Upper lobe of left lung (tissue), 6 donors: ENCODE results near the gene BCL2. TPM values are rescaled to one million over a fixed set of nuclear protein-coding genes. Genes with fewer than 3 reads are reported as not detected.

Experiments
- ATAC-seq, 2 donors: fragments of 200-7000 bp; cut with Tn5 transposase; one replicate each; pipeline ENCODE4 v1.9.1; 2022; ENCODE audit warnings: mild to moderate bottlenecking in 2 of 2, moderate library complexity in 2 of 2; ENCODE audit not compliant: low FRiP score in 2 of 2
- DNase-seq, 2 donors: peaks; one replicate each; pipeline ENCODE4 v3.0.0-alpha.2; 2019 to 2020
- H3K27ac ChIP-seq, 4 donors: fragments of 200-600 bp; sonication (generic); one replicate each; pipeline ENCODE4 v1.5.1; 2016 to 2019
- H3K27me3 ChIP-seq, 4 donors: fragments of 200-600 bp; sonication (generic); one replicate each; pipeline ENCODE4 v1.5.1; 2017 to 2019
- H3K36me3 ChIP-seq, 4 donors: fragments of 200-600 bp; sonication (generic); one replicate each; pipeline ENCODE4 v1.5.1; 2016 to 2019
- H3K4me1 ChIP-seq, 4 donors: fragments of 200-600 bp; sonication (generic); one replicate each; pipeline ENCODE4 v1.5.1; 2018 to 2019
- H3K4me3 ChIP-seq, 4 donors: fragments of 200-600 bp; sonication (generic); one replicate each; pipeline ENCODE4 v1.5.1; 2017 to 2019; ENCODE audit warnings: mild to moderate bottlenecking in 2 of 4, moderate library complexity in 1 of 4
- H3K9me3 ChIP-seq, 4 donors: fragments of 200-600 bp; sonication (generic); one replicate each; pipeline ENCODE4 v1.5.1; 2018 to 2019
- EP300 ChIP-seq, 4 donors: sonication (generic); formaldehyde crosslinking; IDR thresholded peaks; one replicate each; pipeline ENCODE4 v1.5.1; 2017; ENCODE audit warnings: antibody characterized with exemption in 4 of 4, control low read depth in 2 of 4
- POLR2A ChIP-seq, 4 donors: fragments of 450-650 bp; IDR thresholded peaks; one replicate each; pipeline ENCODE4 v1.5.1; 2016 to 2017; ENCODE audit warnings: antibody characterized with exemption in 4 of 4, mild to moderate bottlenecking in 2 of 4
- POLR2AphosphoS5 ChIP-seq, 2 donors: sonication (generic); formaldehyde crosslinking; IDR thresholded peaks; one replicate each; pipeline ENCODE4 v1.5.1; 2017; ENCODE audit warnings: antibody characterized with exemption in 2 of 2
- WGBS, 2 donors: methylation state at CpG; one replicate each; pipeline ENCODE4 v1.1.5; 2017 to 2018; 5-methylcytosine and 5-hydroxymethylcytosine counted together
- total RNA-seq, 6 donors: library from RNA; depleted of rRNA in 4 of 6; stranded (reverse); fragments of >200 nt in 4 of 6; gene quantifications; one replicate each; pipeline versions ENCODE4 v1.1.0 to v1.2.1, GENCODE V29; 2016 to 2021
- TF ChIP-seq, protein P1 (sequence below), 6 experiments: fragments of 450-650 bp in 4 of 6; fragments of 200-600 bp in 2 of 6; sonication (generic) in 2 of 6; IDR thresholded peaks; one replicate each; pipeline ENCODE4 v1.5.1; 2016 to 2019; ENCODE audit warnings: antibody characterized with exemption in 6 of 6
- donor health status: DM: no; HTN: no; CAD: no; lungs with moderate emphysema.
- donor health status: DM: no; HTN: yes; CAD: no; lungs with severe emphysema.

Gene BCL2
- total RNA-seq, 6 donors from 2014 or later, result 5.9 to 19.9 (median 11.4) TPM

DNA sequence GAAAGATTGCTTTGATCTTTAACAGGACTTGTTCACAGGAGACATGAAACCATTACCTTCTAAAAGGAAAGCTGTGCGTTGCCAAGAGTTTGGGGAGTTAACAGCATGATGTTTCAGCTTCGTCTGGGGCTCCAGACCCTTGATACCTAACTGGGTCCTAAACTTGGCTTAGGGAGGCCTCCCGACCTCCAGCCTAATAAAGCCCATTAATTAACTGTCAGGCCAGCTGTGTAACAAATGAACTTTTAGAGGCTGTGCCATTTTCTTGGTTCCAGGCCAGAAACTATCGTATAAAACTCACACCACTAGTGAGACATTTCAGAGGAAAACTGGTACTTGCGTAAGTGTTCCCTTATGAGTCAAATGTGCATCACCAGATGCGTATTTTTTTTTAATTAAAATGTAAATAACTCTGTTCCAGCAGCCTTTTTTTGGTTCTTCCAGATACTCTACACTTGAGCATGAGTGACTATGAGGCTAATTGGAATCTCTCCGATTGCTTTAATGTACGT lies 236.5 kb downstream of the BCL2 start:
- H3K4me1 ChIP-seq, result no peaks in the 10 kb centered on the region
- H3K4me3 ChIP-seq, result no peak overlapping the region
- H3K27me3 ChIP-seq, result no peaks in the 10 kb centered on the region
- no peaks in the 10 kb centered on the region for H3K9me3 ChIP-seq
- no peaks in the 10 kb centered on the region for H3K36me3 ChIP-seq
- H3K27ac ChIP-seq, result no peak overlapping the region
- DNase-seq (no peak), ATAC-seq (no peak)
- TF ChIP-seq POLR2AphosphoS5 (IDR thresholded peaks at IDR 0.05) (no peak), POLR2A (IDR thresholded peaks at IDR 0.05) (no peak)
- 85% methylated on average over 8 of the region's 8 CpGs for WGBS, 2 donors

DNA sequence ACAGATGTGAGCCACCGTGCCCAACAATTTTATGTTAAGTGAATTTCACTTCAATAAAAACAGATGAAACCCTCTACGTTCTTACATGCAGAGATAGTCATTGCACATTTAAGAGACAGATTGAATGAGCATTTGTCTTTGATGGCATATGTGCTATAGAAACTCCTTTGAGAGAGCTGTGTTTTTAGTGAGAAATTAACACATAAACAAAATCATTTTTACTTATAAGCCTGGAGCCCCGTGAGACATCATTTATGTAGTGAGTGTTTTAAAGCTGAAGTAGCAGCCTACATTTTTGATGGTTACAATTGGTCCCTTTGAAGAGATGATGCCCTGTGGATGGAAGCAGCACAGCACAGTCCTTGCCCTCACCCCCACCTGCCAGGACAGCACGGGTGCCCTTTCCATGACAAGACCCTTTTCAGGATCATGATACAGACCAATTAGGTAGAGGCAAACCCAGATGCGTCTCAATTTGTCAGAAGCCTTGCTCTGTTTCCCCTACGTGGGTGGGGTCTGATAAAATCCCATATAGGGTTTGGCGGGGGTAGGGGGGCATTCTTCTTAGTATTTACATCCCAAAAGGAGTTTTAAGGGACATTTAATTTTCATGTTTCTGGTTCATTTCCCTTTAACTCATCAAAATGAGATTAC lies 237.1 kb downstream of the BCL2 start:
- Histone ChIP-seq H3K4me3 (no peak overlapping the region), H3K9me3 (no peaks in the 10 kb centered on the region), H3K27me3 (no peaks in the 10 kb centered on the region), H3K36me3 (no peaks in the 10 kb centered on the region), H3K4me1 (no peaks in the 10 kb centered on the region), H3K27ac (no peak overlapping the region)
- no peak for DNase-seq
- WGBS, 2 donors, result 85 to 90% methylated on average over 7 of the region's 7 CpGs
- no peak for ATAC-seq
- TF ChIP-seq POLR2A (IDR thresholded peaks at IDR 0.05), result no peak

DNA sequence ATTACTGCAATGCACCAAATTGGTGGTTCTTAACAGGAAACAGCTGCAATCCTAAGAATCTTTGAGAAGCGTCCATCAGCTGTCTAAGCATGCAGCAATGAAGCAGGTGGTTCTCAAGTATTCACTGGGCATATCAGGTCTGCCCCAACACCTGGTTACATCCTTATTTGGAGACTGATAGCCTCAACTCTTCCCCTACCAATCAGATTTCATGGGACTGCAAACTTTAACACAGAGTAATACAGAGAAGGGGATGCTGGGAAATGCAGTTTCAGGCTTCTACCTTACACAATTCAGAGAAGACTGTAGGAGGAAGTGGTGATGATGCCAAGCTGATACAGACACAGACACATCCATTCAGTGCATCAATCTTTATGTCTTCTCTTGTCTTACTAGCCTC lies 240.5 kb downstream of the BCL2 start:
- no peaks in the 10 kb centered on the region for H3K36me3 ChIP-seq
- no peaks in the 10 kb centered on the region for H3K9me3 ChIP-seq
- DNase-seq (no peak), ATAC-seq (peak in 1 of 2 donors; percentile 39)
- 58 to 63% methylated on average over 1 of the region's 1 CpG for WGBS, 2 donors
- no peak overlapping the region for H3K4me3 ChIP-seq
- no peaks in the 10 kb centered on the region for H3K27me3 ChIP-seq
- H3K27ac ChIP-seq, result no peak overlapping the region
- H3K4me1 ChIP-seq, result peaks cover 0 to 7% (median 2%) of the 10 kb centered on the region in 4 donors
- TF ChIP-seq, protein P1, sequence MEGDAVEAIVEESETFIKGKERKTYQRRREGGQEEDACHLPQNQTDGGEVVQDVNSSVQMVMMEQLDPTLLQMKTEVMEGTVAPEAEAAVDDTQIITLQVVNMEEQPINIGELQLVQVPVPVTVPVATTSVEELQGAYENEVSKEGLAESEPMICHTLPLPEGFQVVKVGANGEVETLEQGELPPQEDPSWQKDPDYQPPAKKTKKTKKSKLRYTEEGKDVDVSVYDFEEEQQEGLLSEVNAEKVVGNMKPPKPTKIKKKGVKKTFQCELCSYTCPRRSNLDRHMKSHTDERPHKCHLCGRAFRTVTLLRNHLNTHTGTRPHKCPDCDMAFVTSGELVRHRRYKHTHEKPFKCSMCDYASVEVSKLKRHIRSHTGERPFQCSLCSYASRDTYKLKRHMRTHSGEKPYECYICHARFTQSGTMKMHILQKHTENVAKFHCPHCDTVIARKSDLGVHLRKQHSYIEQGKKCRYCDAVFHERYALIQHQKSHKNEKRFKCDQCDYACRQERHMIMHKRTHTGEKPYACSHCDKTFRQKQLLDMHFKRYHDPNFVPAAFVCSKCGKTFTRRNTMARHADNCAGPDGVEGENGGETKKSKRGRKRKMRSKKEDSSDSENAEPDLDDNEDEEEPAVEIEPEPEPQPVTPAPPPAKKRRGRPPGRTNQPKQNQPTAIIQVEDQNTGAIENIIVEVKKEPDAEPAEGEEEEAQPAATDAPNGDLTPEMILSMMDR (IDR thresholded peaks at IDR 0.05), result no peak
- no peak for TF ChIP-seq POLR2AphosphoS5 (IDR thresholded peaks at IDR 0.05)
- no peak for TF ChIP-seq EP300 (IDR thresholded peaks at IDR 0.05)
- no peak for TF ChIP-seq POLR2A (IDR thresholded peaks at IDR 0.05)

DNA sequence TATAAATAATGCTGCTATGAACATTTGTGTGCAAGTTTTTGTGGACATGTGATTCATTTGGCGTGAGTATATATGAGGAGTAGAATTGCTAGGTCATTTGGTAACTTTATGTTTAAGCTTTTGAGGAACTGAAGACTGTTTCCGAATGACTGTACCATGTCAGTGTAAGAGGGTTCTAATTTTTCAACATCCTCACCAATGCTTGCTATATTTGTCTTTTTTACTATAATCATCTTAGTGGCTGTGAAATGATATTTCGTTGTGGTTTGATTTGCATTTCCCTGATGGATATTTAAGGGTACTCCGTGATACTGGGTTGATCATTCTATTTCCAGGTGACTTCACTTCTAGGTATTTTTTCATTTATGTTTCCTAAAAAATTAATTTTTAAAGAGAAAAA lies 241.1 kb downstream of the BCL2 start:
- DNase-seq (no peak), ATAC-seq (peak in 1 of 2 donors; percentile 42)
- Histone ChIP-seq H3K4me3 (no peak overlapping the region), H3K27me3 (no peaks in the 10 kb centered on the region), H3K27ac (no peak overlapping the region), H3K9me3 (no peaks in the 10 kb centered on the region), H3K36me3 (no peaks in the 10 kb centered on the region), H3K4me1 (peaks cover 0 to 7% (median 2%) of the 10 kb centered on the region in 4 donors)
- WGBS, 2 donors, result 71 to 88% methylated on average over 4 of the region's 4 CpGs
- TF ChIP-seq POLR2AphosphoS5 (IDR thresholded peaks at IDR 0.05) (no peak), EP300 (IDR thresholded peaks at IDR 0.05) (no peak)
- TF ChIP-seq, protein P1 (IDR thresholded peaks at IDR 0.05), result no peak

DNA sequence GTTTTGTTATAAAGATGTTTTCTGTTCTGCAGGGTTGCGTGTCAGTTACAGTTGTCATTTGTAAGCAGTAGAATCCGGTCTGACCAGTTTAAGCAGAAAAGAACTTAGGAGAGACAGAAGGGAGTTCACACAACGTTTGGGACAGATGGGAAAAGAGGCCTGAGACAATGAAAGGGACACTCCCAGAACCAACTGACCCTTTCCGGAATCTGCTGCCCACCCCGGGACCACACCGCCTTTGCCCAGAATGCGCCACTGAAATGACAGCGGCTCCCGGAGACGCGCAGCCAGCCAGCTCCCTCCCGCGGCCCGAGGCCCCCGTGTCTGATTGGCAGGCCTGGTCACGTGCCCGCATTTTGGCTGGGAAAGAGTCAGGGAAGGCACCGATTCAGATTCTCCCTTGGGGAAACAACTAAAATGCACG lies 244.6 kb downstream of the BCL2 start:
- ATAC-seq, result peak; percentile 81 to 95
- no peaks in the 10 kb centered on the region for H3K9me3 ChIP-seq
- TF ChIP-seq, protein P1 (IDR thresholded peaks at IDR 0.05), result peak in 1 of 6 experiments; percentile 8
- TF ChIP-seq EP300 (IDR thresholded peaks at IDR 0.05), result no peak
- TF ChIP-seq POLR2AphosphoS5 (IDR thresholded peaks at IDR 0.05), result peak in 1 of 2 donors; percentile 26
- peak in 2 of 4 donors; percentile 18 to 35 for TF ChIP-seq POLR2A (IDR thresholded peaks at IDR 0.05)
- H3K27ac ChIP-seq, result peak overlapping the region in 3 of 4 donors; percentile 67 to 74 (median 73)
- H3K27me3 ChIP-seq, result no peaks in the 10 kb centered on the region
- WGBS, 2 donors, result 1 to 22% methylated on average over 15 to 19 of the region's 19 CpGs
- peak; percentile 83 to 94 for DNase-seq
- peaks cover 0 to 7% (median 2%) of the 10 kb centered on the region in 4 donors for H3K4me1 ChIP-seq
- no peaks in the 10 kb centered on the region for H3K36me3 ChIP-seq
- H3K4me3 ChIP-seq, result peak overlapping the region; percentile 18 to 51 (median 43)

GRCh38 chr18:63073481-63073880 lies 246.1 kb downstream of the BCL2 start:
- DNase-seq (no peak), ATAC-seq (no peak)
- no peaks in the 10 kb centered on the region for H3K36me3 ChIP-seq
- no peaks in the 10 kb centered on the region for H3K9me3 ChIP-seq
- peaks cover 0 to 7% (median 2%) of the 10 kb centered on the region in 4 donors for H3K4me1 ChIP-seq
- TF ChIP-seq EP300 (IDR thresholded peaks at IDR 0.05), result no peak
- TF ChIP-seq, protein P1 (IDR thresholded peaks at IDR 0.05), result no peak
- no peak for TF ChIP-seq POLR2A (IDR thresholded peaks at IDR 0.05)
- no peak for TF ChIP-seq POLR2AphosphoS5 (IDR thresholded peaks at IDR 0.05)
- H3K27ac ChIP-seq, result no peak overlapping the region
- no peaks in the 10 kb centered on the region for H3K27me3 ChIP-seq
- 87 to 91% methylated on average over 2 of the region's 2 CpGs for WGBS, 2 donors
- H3K4me3 ChIP-seq, result no peak overlapping the region
